Measurements from ENCODE around the gene UPK1A.
"Not testable (repeated sequence)": the region's sequence is repeated elsewhere in the genome, so short reads cannot be mapped to it uniquely, and the experiment has no call there.

Gene UPK1A

DNA sequence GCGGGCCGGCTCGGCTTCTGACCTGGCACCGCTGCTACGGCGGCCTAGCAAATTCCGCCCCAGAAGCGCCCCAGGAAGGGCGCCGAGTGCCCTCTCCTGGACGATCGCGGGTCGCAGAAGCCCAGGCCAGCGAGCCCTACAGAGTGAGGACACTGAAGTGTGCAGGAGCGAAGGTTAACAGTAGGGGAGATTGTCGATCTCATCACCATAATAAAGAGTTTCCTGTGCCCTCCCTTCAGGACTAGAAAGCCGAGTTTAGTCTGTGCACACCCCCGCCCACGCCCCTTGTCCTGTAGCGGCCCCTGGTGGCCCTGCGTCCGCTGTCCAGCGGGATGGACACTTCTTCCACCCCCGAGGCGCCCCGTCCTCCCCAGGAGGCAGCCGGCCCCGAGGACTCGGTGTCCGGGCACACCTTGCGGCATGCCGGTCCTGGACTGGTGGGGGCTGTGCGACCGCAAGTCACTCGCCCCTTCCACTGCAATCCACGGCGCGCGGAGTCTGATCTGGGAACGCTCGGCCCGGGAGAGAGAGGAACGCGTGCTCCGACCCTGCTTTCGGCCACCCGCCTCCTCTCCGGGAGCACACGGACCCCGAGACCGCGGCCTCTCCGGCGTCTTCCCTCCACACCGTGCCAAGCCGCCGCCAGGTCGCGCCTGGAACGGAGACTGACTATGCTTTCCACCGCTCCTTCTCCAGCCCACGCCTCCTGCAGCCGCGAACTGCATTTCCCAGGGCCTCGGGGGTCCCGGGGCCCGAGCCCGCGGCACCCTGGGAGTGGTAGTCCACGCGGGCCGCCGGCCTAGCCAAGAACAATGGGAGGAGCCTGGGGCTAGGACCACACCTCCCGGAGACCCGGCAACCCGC, 50.7 kb downstream of the UPK1A start:
- peak; percentile 65 to 89 (median 82) for DNase-seq (ENCODE audit: low read depth in 2 of 3, low spot score in 2 of 3)

DNA sequence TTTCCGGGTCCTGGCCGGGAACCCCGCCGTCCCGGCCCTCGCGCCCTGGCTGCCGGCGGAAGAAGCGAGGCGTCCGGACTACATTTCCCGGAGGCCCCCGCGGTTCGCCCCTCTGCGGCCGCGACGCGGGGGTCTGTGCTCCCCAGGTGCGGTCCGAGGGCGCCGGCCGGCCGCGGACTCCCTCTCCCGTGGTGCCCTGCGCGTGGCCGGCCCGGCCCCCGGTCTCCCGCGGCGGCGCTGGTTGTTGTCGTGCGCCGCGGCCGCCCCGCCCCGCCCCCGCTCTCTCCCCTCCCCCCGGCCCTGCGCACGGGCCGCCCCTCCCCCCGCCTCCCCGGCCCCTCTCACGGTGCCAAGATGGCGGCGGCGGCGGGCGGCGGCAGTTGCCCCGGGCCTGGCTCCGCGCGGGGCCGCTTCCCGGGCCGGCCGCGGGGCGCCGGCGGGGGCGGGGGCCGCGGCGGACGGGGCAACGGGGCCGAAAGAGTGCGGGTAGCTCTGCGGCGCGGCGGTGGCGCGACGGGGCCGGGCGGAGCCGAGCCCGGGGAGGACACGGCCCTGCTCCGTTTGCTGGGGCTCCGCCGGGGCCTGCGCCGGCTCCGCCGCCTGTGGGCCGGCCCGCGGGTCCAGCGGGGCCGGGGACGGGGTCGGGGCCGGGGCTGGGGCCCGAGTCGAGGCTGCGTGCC, 51.5 kb downstream of the UPK1A start, which contains the start of gene KMT2B:
KMT2B (plus strand) TSS at position 339 of the 680 bp plus-strand sequence; CDS start at position 355, 16 bp downstream.
- peak in 2 of 3 experiments; percentile 60 to 97 for DNase-seq (ENCODE audit: low read depth in 2 of 3, low spot score in 2 of 3)

DNA sequence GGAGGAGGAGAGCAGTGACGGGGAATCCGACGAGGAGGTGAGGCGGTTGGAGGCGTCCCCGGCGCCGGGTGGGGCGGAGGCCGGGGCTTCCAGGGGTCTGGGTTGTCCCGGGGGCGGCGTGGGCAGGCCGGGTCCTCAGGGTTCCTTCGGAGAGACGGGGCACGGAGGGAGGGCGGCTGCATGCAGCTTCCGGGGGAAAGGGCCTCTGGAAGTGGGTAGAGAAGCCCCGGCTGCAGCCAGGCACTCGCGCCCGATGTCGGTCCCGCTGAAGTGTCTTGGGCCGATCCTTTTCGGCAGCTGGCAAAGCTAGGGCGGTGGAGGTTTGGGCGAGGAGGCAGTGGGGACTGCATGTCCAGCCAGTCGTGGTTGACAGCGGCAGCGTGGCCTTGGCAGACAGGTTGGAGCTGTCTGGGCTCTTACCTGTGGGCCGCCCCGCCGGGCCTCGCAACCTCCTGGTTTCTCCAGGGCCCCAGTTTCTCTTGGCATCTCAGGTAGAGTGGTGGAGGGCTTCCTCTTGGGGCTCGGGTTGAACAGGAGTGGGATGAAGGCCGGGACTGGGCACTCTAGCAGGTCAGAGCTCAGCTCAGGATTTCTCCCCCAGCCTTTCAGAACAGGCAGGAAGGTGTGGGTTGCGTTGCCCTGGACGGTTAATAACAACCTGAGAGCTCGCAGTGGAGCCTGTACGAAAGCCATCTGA, 52.2 kb downstream of the UPK1A start:
- DNase-seq (ENCODE audit: low read depth in 2 of 3, low spot score in 2 of 3), result peak in 1 of 3 experiments; percentile 47

DNA sequence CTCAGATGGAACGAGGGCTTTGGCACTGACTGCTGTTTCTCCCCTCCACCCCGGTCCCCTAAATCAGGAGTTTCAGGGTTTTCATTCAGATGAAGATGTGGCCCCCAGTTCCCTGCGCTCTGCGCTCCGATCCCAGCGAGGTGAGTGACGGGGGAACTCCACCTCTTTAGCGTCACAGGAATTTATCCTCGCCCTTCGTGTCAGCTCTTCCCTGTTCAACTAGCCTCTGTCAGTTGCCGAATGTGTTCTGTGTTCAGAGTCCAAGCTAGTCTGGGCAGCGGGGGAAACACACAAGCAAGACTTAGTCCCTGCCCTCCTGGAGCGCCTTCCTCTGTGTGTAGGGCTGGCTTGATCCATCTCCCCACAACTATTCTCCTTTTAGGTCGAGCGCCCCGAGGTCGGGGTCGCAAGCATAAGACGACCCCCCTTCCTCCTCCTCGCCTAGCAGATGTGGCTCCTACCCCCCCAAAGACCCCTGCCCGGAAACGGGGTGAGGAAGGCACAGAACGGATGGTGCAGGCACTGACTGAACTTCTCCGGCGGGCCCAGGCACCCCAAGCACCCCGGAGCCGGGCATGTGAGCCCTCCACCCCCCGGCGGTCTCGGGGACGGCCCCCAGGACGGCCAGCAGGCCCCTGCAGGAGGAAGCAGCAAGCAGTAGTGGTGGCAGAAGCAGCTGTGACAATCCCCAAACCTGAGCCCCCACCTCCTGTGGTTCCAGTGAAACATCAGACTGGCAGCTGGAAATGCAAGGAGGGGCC, 53.3 kb downstream of the UPK1A start:
- no peak for DNase-seq (ENCODE audit: low read depth in 2 of 3, low spot score in 2 of 3)

DNA sequence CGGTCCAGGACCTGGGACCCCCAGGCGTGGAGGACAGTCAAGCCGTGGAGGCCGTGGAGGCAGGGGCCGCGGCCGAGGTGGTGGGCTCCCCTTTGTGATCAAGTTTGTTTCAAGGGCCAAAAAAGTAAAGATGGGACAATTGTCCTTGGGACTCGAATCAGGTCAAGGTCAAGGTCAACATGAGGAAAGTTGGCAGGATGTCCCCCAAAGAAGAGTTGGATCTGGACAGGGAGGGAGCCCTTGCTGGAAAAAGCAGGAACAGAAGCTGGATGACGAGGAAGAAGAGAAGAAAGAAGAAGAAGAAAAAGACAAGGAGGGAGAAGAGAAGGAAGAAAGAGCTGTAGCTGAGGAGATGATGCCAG, 53.8 kb downstream of the UPK1A start:
- no peak for DNase-seq (ENCODE audit: low read depth in 2 of 3, low spot score in 2 of 3)

DNA sequence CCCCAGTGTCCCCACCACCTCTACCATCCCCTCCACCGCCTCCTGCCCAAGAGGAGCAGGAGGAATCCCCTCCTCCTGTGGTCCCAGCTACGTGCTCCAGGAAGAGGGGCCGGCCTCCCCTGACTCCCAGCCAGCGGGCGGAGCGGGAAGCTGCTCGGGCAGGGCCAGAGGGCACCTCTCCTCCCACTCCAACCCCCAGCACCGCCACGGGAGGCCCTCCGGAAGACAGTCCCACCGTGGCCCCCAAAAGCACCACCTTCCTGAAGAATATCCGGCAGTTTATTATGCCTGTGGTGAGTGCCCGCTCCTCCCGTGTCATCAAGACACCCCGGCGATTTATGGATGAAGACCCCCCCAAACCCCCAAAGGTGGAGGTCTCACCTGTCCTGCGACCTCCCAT, 54.3 kb downstream of the UPK1A start:
- no peak for DNase-seq (ENCODE audit: low read depth in 2 of 3, low spot score in 2 of 3)

DNA sequence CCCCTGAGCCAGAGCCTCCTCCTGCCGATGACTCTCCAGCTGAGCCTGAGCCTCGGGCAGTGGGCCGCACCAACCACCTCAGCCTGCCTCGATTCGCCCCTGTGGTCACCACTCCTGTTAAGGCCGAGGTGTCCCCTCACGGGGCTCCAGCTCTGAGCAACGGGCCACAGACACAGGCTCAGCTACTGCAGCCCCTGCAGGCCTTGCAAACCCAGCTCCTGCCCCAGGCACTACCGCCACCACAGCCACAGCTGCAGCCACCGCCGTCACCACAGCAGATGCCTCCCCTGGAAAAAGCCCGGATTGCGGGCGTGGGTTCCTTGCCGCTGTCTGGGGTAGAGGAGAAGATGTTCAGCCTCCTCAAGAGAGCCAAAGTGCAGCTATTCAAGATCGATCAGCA, 55.1 kb downstream of the UPK1A start:
- no peak for DNase-seq (ENCODE audit: low read depth in 2 of 3, low spot score in 2 of 3)

DNA sequence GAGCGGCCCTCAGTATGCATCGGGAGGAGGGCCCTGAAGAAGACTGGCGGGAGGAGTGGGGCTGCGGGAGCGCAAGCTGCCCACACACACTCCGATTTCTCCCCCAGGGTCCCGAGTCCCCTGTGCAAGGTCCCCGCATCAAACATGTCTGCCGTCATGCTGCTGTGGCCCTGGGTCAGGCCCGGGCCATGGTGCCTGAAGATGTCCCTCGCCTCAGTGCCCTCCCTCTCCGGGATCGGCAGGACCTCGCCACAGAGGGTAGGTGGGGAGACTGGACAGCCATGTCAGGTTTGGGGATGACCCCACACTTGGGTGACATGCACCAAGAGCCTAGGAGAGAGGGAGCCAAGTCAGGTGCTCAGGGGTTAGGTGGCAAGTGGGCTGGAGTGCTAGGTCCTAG, 56.1 kb downstream of the UPK1A start:
- no peak for DNase-seq (ENCODE audit: low read depth in 2 of 3, low spot score in 2 of 3)

DNA sequence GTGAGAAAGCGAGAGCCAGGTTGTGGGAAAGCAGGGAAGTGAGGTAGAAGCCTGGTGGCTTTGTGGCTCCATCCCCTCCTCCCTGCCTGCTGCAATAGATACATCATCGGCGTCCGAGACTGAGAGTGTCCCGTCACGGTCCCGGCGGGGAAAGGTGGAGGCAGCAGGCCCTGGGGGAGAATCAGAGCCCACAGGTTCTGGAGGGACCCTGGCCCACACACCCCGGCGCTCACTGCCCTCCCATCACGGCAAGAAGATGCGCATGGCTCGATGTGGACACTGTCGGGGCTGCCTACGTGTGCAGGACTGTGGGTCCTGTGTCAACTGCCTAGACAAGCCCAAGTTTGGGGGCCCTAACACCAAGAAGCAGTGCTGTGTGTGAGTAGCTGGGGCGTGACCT, 56.6 kb downstream of the UPK1A start:
- DNase-seq (ENCODE audit: low read depth in 2 of 3, low spot score in 2 of 3), result no peak

DNA sequence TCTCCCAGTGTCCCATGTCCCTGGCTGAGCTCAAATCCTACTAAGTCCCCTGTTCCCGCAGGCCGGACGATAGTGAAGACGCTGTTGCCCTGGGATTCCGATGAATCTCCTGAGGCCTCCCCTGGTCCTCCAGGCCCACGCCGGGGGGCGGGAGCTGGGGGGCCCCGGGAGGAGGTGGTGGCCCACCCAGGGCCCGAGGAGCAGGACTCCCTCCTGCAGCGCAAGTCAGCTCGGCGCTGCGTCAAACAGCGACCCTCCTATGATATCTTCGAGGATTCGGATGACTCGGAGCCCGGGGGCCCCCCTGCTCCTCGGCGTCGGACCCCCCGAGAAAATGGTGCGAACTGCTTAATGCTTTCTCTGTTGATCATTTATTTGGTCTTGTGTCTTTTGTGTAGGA, 57.4 kb downstream of the UPK1A start:
- DNase-seq (ENCODE audit: low read depth in 2 of 3, low spot score in 2 of 3), result no peak

DNA sequence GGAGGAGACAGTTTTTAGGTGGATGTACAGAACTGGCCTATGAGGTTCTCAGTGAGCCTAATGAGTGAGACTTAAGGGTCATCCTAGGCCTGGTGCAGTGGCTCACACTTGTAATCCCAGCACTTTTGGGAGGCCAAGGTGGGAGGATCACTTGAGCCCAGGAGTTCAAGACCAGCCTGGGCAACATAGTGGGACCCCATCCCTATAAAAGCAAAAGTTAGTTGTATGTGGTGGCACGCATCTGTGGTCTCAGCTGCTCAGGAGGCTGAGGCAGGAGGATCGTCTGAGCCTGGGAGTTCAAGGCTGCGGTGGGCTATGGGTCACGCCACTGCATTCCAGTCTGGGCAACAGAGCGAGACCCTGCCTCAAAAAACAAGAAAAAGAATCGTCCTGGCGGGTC, 57.8 kb downstream of the UPK1A start:
- not testable (repeated sequence) for DNase-seq (ENCODE audit: low read depth in 2 of 3, low spot score in 2 of 3)

DNA sequence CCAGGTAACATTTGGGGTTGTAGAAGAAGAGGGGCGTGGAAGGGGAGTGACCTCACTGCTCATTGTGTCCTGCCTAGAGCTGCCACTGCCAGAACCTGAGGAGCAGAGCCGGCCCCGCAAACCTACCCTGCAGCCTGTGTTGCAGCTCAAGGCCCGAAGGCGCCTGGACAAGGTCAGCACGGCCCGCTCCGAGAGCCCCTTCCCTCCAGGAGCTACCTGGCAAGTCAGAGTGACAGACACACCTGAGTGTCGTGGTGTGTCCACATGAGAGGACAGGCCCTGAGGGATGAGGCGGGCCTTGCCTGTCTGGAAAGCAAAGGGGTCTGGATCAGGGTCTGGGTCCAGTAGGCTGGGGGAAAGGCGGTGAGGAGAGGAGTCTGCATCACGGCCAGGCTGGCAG, 58.2 kb downstream of the UPK1A start:
- DNase-seq (ENCODE audit: low read depth in 2 of 3, low spot score in 2 of 3), result no peak

DNA sequence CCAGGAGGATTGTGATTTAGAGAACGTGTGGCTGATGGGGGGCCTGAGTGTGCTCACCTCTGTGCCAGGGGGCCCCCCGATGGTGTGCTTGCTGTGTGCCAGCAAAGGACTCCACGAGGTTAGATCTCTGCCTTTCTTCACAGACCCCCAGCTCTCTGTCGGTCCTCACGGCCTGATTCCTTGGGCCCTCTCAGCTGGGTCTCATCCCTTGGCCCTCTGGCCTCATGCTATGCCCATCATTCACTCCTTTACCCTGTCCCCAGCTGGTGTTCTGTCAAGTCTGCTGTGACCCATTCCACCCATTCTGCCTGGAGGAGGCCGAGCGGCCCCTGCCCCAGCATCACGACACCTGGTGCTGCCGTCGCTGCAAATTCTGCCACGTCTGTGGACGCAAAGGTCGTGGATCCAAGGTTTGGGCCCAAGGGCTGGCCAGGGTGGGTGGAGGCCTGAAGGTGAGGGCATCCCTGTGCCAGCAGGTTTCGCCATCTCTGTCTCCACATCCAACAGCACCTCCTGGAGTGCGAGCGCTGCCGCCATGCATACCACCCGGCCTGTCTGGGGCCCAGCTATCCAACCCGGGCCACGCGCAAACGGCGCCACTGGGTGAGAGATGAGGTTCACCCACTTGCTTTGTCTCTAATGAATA, 59.0 kb downstream of the UPK1A start:
- no peak for DNase-seq (ENCODE audit: low read depth in 2 of 3, low spot score in 2 of 3)

DNA sequence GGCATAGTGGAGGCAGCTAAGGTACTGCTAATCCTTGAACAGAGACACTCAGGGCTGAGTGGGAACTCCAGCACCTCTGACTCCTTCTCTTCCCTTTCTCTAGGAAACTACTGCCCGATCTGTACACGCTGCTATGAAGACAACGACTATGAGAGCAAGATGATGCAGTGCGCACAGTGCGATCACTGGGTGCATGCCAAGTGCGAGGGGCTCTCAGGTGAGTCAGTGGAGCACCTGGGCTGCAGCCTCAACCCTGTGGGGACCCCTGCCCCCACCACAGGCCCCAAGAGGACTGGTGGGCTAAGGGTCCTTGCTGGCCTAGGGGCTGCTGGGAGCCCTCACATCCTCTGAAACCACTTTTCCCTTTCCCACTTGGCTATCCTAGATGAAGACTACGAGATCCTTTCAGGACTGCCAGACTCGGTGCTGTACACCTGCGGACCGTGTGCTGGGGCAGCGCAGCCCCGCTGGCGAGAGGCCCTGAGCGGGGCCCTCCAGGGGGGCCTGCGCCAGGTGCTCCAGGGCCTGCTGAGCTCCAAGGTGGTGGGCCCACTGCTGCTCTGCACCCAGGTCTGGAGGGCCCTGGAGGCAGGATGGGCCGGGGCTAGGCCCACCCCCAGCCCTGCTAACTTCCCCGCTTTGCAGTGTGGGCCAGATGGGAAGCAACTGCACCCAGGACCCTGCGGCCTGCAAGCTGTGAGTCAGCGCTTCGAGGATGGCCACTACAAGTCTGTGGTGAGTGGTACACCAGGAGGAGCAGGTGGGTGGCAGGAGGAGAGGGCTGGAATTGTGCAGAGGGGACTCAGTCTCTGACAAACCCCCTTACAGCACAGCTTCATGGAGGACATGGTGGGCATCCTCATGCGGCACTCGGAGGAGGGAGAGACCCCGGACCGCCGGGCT, 61.0 kb downstream of the UPK1A start:
- DNase-seq (ENCODE audit: low read depth in 2 of 3, low spot score in 2 of 3), result no peak
